ENCODE data around the gene RPS19BP1. TPM values are rescaled to one million over a fixed set of nuclear protein-coding genes. Genes with fewer than 3 reads are reported as not detected.

Gene RPS19BP1
- total and polyA plus RNA-seq, 7 experiments from 2014 or later = 35.2 to 162 (median 61.8) TPM

- Histone ChIP-seq H3K27me3 (ENCODE audit: control insufficient read depth in 2 of 2, insufficient read depth in 2 of 2, low read length in 2 of 2) (no peaks in the 10 kb centered on the region), H3K4me3 (ENCODE audit: low read length) (no peak overlapping the region), H3K36me3 (ENCODE audit: control insufficient read depth in 2 of 3, insufficient read depth in 3 of 3, low read length in 3 of 3) (peaks cover 0 to 9% (median 0%) of the 10 kb centered on the region in 3 experiments), H3K4me1 (ENCODE audit: control insufficient read depth in 2 of 2, insufficient read depth in 2 of 2, low read length in 2 of 2) (peaks cover 16 to 26% of the 10 kb centered on the region in 2 donors), H3K9me3 (ENCODE audit: control insufficient read depth in 2 of 3, low read length in 3 of 3) (no peaks in the 10 kb centered on the region), H3K27ac (ENCODE audit: low read depth, low read length) (no peak overlapping the region)
- H3K36me3 Mint-ChIP-seq = peaks cover 0 to 12% (median 4%) of the 10 kb centered on the region in 5 donors
- CTCF ChIA-PET = interaction anchor here (0.9 to 6.7 kb wide), 13 partner anchors 10 to 813 kb away, joined by 3 to 73 read pairs (median 5); no protein-coding TSS in a partner anchor
- POLR2A ChIA-PET = interaction anchor here (1.0 to 2.9 kb wide), 5 partner anchors 34 to 657 kb away, joined by 3 to 17 read pairs (median 4); partner anchors contain the start of gene MIEF1
- peaks cover 0 to 4% (median 0%) of the 10 kb centered on the region in 5 donors for H3K27me3 Mint-ChIP-seq
- ATAC-seq (no peak), DNase-seq (no peak)
- H3K4me1 Mint-ChIP-seq = peaks cover 15 to 31% (median 24%) of the 10 kb centered on the region in 7 donors
- intact Hi-C loops (cut with micrococcal nuclease) = no loop called here
- no peak overlapping the region for H3K4me3 Mint-ChIP-seq
- H3K9me3 Mint-ChIP-seq = peaks cover 0 to 3% (median 0%) of the 10 kb centered on the region in 11 donors
- H3K27ac Mint-ChIP-seq = no peak overlapping the region
Measured at GRCh38 chr22:39535357-39535725, 2.8 kb upstream of the RPS19BP1 start.

- CTCF ChIA-PET = interaction anchor here (0.7 to 6.7 kb wide), 20 partner anchors 10 to 813 kb away, joined by 3 to 73 read pairs (median 4); no protein-coding TSS in a partner anchor
- Mint-ChIP-seq H3K27me3 (peaks cover 0 to 4% (median 0%) of the 10 kb centered on the region in 5 donors), H3K27ac (peak overlapping the region in 4 of 9 donors; percentile 22 to 88 (median 54)), H3K36me3 (peaks cover 0 to 17% (median 7%) of the 10 kb centered on the region in 5 donors), H3K4me1 (peaks cover 20 to 37% (median 30%) of the 10 kb centered on the region in 7 donors), H3K9me3 (peaks cover 0 to 3% (median 0%) of the 10 kb centered on the region in 11 donors), H3K4me3 (peak overlapping the region in 3 of 10 donors; percentile 30 to 43 (median 37))
- ATAC-seq (no peak), DNase-seq (peak; percentile 52 to 84 (median 73))
- Histone ChIP-seq H3K9me3 (ENCODE audit: control insufficient read depth in 2 of 3, low read length in 3 of 3) (no peaks in the 10 kb centered on the region), H3K27me3 (ENCODE audit: control insufficient read depth in 2 of 2, insufficient read depth in 2 of 2, low read length in 2 of 2) (no peaks in the 10 kb centered on the region), H3K4me3 (ENCODE audit: low read length) (no peak overlapping the region), H3K4me1 (ENCODE audit: control insufficient read depth in 2 of 2, insufficient read depth in 2 of 2, low read length in 2 of 2) (peaks cover 19 to 32% of the 10 kb centered on the region in 2 donors), H3K36me3 (ENCODE audit: control insufficient read depth in 2 of 3, insufficient read depth in 3 of 3, low read length in 3 of 3) (peaks cover 0 to 14% (median 3%) of the 10 kb centered on the region in 3 experiments), H3K27ac (ENCODE audit: low read depth, low read length) (no peak overlapping the region)
- POLR2A ChIA-PET = interaction anchor here (0.6 to 7.1 kb wide), 11 partner anchors 13 to 658 kb away, joined by 3 to 105 read pairs (median 4); partner anchors contain the start of genes ATF4 and MIEF1
- intact Hi-C loops (cut with micrococcal nuclease) = loop anchor here (1.0 to 5.0 kb wide), 7 partner anchors 89 to 1477 kb away; partner anchors contain the start of genes GRAP2 (in 2 of the 2), CBX7 (in 1 of the 2) and PICK1 (in 1 of the 2)
Measured at GRCh38 chr22:39534591-39535356, 2.2 kb upstream of the RPS19BP1 start.

GRCh38 chr22:39534092-39534506 is 1.6 kb upstream of the RPS19BP1 start:
- Mint-ChIP-seq H3K4me3 (peak overlapping the region in 4 of 10 donors; percentile 4 to 37 (median 21)), H3K4me1 (peaks cover 26 to 44% (median 37%) of the 10 kb centered on the region in 7 donors), H3K27ac (peak overlapping the region in 4 of 9 donors; percentile 22 to 51 (median 34)), H3K27me3 (peaks cover 0 to 4% (median 0%) of the 10 kb centered on the region in 5 donors), H3K36me3 (peaks cover 0 to 21% (median 7%) of the 10 kb centered on the region in 5 donors), H3K9me3 (peaks cover 0 to 3% (median 0%) of the 10 kb centered on the region in 11 donors)
- H3K9me3 ChIP-seq (ENCODE audit: control insufficient read depth in 2 of 3, low read length in 3 of 3) = no peaks in the 10 kb centered on the region
- intact Hi-C loops (cut with micrococcal nuclease) = loop anchor here (1.0 to 5.0 kb wide), 7 partner anchors 89 to 1477 kb away; partner anchors contain the start of genes GRAP2 (in 2 of the 2), CBX7 (in 1 of the 2) and PICK1 (in 1 of the 2)
- ChIA-PET CTCF (interaction anchor here (0.7 to 6.7 kb wide), 19 partner anchors 11 to 814 kb away, joined by 3 to 73 read pairs (median 3); no protein-coding TSS in a partner anchor), POLR2A (interaction anchor here (0.6 to 7.1 kb wide), 12 partner anchors 12 to 814 kb away, joined by 3 to 105 read pairs (median 3); partner anchors contain the start of gene ATF4)
- DNase-seq (no peak), ATAC-seq (no peak)
- H3K36me3 ChIP-seq (ENCODE audit: control insufficient read depth in 2 of 3, insufficient read depth in 3 of 3, low read length in 3 of 3) = peaks cover 0 to 19% (median 8%) of the 10 kb centered on the region in 3 experiments
- H3K4me3 ChIP-seq (ENCODE audit: low read length) = no peak overlapping the region
- peaks cover 25 to 37% of the 10 kb centered on the region in 2 donors for H3K4me1 ChIP-seq (ENCODE audit: control insufficient read depth in 2 of 2, insufficient read depth in 2 of 2, low read length in 2 of 2)
- no peak overlapping the region for H3K27ac ChIP-seq (ENCODE audit: low read depth, low read length)
- no peaks in the 10 kb centered on the region for H3K27me3 ChIP-seq (ENCODE audit: control insufficient read depth in 2 of 2, insufficient read depth in 2 of 2, low read length in 2 of 2)

GRCh38 chr22:39530692-39531331 is 1.7 kb downstream of the RPS19BP1 start:
- Mint-ChIP-seq H3K9me3 (peaks cover 0 to 3% (median 0%) of the 10 kb centered on the region in 11 donors), H3K4me3 (peak overlapping the region; percentile 79 to 97 (median 94)), H3K4me1 (peaks cover 52 to 73% (median 65%) of the 10 kb centered on the region in 7 donors), H3K36me3 (peaks cover 0 to 32% (median 7%) of the 10 kb centered on the region in 5 donors), H3K27ac (peak overlapping the region; percentile 39 to 98 (median 90)), H3K27me3 (peaks cover 0 to 4% (median 0%) of the 10 kb centered on the region in 5 donors)
- Histone ChIP-seq H3K4me1 (ENCODE audit: control insufficient read depth in 2 of 2, insufficient read depth in 2 of 2, low read length in 2 of 2) (peaks cover 45 to 64% of the 10 kb centered on the region in 2 donors), H3K27me3 (ENCODE audit: control insufficient read depth in 2 of 2, insufficient read depth in 2 of 2, low read length in 2 of 2) (no peaks in the 10 kb centered on the region), H3K27ac (ENCODE audit: low read depth, low read length) (peak overlapping the region; percentile 95), H3K9me3 (ENCODE audit: control insufficient read depth in 2 of 3, low read length in 3 of 3) (no peaks in the 10 kb centered on the region), H3K36me3 (ENCODE audit: control insufficient read depth in 2 of 3, insufficient read depth in 3 of 3, low read length in 3 of 3) (peaks cover 0 to 31% (median 12%) of the 10 kb centered on the region in 3 experiments), H3K4me3 (ENCODE audit: low read length) (no peak overlapping the region)
- DNase-seq (peak in 3 of 9 donors; percentile 42 to 61 (median 45)), ATAC-seq (no peak)
- POLR2A ChIA-PET = interaction anchor here (0.7 to 7.1 kb wide), 18 partner anchors 9 to 513 kb away, joined by 3 to 105 read pairs (median 5); partner anchors contain the start of genes ATF4, MIEF1, RPL3 and TAB1
- intact Hi-C loops (cut with micrococcal nuclease) = loop anchor here (5.0 kb wide), 4 partner anchors 371 to 1474 kb away; partner anchors contain the start of genes GRAP2 (in 2 of the 2), CBX7 (in 1 of the 2) and PICK1 (in 1 of the 2)
- CTCF ChIA-PET = interaction anchor here (0.7 to 6.4 kb wide), 12 partner anchors 8 to 513 kb away, joined by 3 to 120 read pairs (median 4); partner anchors contain the start of gene ATF4

GRCh38 chr22:39530116-39530515 is 2.4 kb downstream of the RPS19BP1 start:
- Histone ChIP-seq H3K36me3 (ENCODE audit: control insufficient read depth in 2 of 3, insufficient read depth in 3 of 3, low read length in 3 of 3) (peaks cover 0 to 35% (median 12%) of the 10 kb centered on the region in 3 experiments), H3K27me3 (ENCODE audit: control insufficient read depth in 2 of 2, insufficient read depth in 2 of 2, low read length in 2 of 2) (no peaks in the 10 kb centered on the region), H3K27ac (ENCODE audit: low read depth, low read length) (no peak overlapping the region), H3K4me1 (ENCODE audit: control insufficient read depth in 2 of 2, insufficient read depth in 2 of 2, low read length in 2 of 2) (peaks cover 47 to 63% of the 10 kb centered on the region in 2 donors), H3K9me3 (ENCODE audit: control insufficient read depth in 2 of 3, low read length in 3 of 3) (no peaks in the 10 kb centered on the region), H3K4me3 (ENCODE audit: low read length) (no peak overlapping the region)
- ATAC-seq (no peak), DNase-seq (no peak)
- H3K27ac Mint-ChIP-seq = peak overlapping the region; percentile 1 to 98 (median 77)
- POLR2A ChIA-PET = interaction anchor here (0.6 to 7.1 kb wide), 13 partner anchors 8 to 517 kb away, joined by 3 to 105 read pairs (median 7); partner anchors contain the start of genes ATF4, MIEF1, RPL3 and TAB1
- CTCF ChIA-PET = interaction anchor here (0.7 to 6.4 kb wide), 13 partner anchors 10 to 514 kb away, joined by 3 to 120 read pairs (median 4); partner anchors contain the start of genes ATF4 and TAB1
- peak overlapping the region in 9 of 10 donors; percentile 15 to 97 (median 64) for H3K4me3 Mint-ChIP-seq
- H3K4me1 Mint-ChIP-seq = peaks cover 58 to 80% (median 71%) of the 10 kb centered on the region in 7 donors
- H3K9me3 Mint-ChIP-seq = peaks cover 0 to 3% (median 0%) of the 10 kb centered on the region in 11 donors
- intact Hi-C loops (cut with micrococcal nuclease) = loop anchor here (5.0 kb wide), 4 partner anchors 372 to 1473 kb away; partner anchors contain the start of genes GRAP2 (in 2 of the 2), CBX7 (in 1 of the 2) and PICK1 (in 1 of the 2)
- peaks cover 0 to 36% (median 7%) of the 10 kb centered on the region in 5 donors for H3K36me3 Mint-ChIP-seq
- H3K27me3 Mint-ChIP-seq = peaks cover 0 to 4% (median 0%) of the 10 kb centered on the region in 5 donors
